ENCODE data around the gene CDH22. TPM values are rescaled to one million over a fixed set of nuclear protein-coding genes. Genes with fewer than 3 reads are reported as not detected.

Gene CDH22
- total and polyA plus RNA-seq, 4 experiments from 2014 or later, result not detected

DNA sequence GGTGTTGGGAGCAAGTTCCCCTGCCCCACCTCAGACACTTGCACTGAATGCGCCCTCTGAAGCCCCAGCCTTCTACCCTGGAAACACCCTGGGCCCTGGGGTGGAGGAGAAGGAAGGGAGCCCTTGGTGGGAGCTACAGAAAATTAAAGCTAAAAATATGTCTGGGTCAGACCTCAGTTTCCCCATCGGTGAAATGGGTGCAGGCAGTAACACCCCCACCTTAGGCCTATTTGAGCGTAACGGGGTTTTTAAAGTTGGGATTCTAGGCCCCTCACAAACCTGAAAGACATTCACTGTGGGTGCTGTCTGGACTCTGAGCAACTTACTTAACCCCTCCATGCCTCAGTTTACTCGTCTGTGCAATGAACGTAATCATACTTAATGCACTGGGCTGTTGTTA is 19.3 kb upstream of the CDH22 start:
- Mint-ChIP-seq H3K36me3 (no peaks in the 10 kb centered on the region), H3K27ac (no peak overlapping the region), H3K27me3 (peaks cover 12 to 31% of the 10 kb centered on the region in 2 donors), H3K4me1 (no peaks in the 10 kb centered on the region), H3K4me3 (no peak overlapping the region), H3K9me3 (no peaks in the 10 kb centered on the region)
- Histone ChIP-seq H3K4me1 (ENCODE audit: insufficient read depth, low read length) (no peaks in the 10 kb centered on the region), H3K27ac (ENCODE audit: low read depth, low read length) (no peak overlapping the region), H3K27me3 (ENCODE audit: insufficient read depth, low read length) (no peaks in the 10 kb centered on the region), H3K36me3 (ENCODE audit: insufficient read depth, low read length) (no peaks in the 10 kb centered on the region), H3K9me3 (ENCODE audit: control insufficient read depth in 1 of 2, low read length in 2 of 2) (no peaks in the 10 kb centered on the region), H3K4me3 (ENCODE audit: low read length in 2 of 2) (no peak overlapping the region)
- ChIA-PET POLR2A (ENCODE audit: partially characterized antibody) (no interaction called here), CTCF (ENCODE audit: partially characterized antibody) (no interaction called here)
- intact Hi-C loops (cut with micrococcal nuclease), result no loop called here
- no peak for DNase-seq

DNA sequence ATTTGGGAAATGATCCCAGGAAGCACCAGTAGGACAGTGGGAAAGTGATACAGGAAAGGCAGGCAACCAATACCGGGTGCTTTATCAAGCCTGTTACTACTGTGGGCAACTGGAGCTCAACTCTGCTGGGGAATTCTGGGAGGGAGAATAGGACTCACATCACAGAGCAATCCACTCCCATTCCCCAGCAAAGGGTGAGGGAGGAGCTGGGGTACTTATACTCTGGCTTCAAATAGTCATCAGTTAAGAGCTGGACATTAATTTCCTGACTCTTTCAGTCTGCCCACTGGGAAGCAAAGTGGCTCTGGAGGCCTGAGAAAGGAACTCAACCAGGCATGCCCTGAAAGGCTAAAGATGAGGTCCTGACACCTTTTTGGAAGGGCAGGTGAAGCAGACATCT is 17.5 kb upstream of the CDH22 start:
- CTCF ChIA-PET (ENCODE audit: partially characterized antibody), result interaction anchor here (0.9 kb wide), 1 partner anchor 193 kb away, joined by 3 read pairs; no protein-coding TSS in a partner anchor
- POLR2A ChIA-PET (ENCODE audit: partially characterized antibody), result interaction anchor here (1.9 kb wide), 1 partner anchor 33 kb away, joined by 7 read pairs; no protein-coding TSS in a partner anchor

DNA sequence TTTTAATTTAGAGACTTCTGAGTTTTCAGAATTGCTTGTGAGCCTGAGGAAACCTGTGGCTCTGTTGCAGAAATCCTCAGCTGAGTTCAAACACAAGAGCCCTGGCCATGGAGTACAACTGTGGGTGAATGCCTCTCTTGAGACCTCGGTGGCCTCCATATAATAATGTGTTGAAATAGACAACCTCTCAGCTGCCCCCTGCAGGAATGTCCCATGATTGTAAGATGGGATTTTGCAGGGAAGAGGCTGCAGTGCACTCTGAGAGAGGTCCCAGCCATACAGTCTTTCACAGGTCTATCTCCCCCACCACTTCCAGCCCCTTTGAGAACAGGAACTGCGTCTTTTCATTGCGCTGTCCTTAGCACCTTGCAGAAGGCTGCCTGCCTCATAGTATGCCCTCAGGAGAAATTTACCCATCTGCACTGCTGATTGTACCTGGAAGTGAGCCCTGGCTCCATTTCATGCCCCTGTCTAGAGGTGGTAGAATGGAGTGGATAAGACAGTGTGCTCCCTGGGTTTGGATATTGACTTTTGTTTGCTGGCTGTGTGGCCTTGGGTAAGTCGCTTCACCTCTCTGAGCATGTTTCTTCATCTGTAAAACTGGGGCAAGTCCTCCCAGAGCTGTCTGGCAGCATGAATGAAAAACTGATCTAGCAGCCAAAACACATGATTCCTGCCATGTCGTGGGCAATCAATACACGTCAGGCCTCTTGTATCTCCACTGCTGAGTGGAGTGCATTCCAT is 16.8 kb upstream of the CDH22 start:
- CTCF ChIA-PET (ENCODE audit: partially characterized antibody), result interaction anchor here (1.1 kb wide), 1 partner anchor 194 kb away, joined by 3 read pairs; no protein-coding TSS in a partner anchor
- DNase-seq, result no peak

More for the DNA sequence above, 17.5 kb upstream of the CDH22 start:
- Histone ChIP-seq H3K27me3 (ENCODE audit: insufficient read depth, low read length) (no peaks in the 10 kb centered on the region), H3K27ac (ENCODE audit: low read depth, low read length) (no peak overlapping the region), H3K36me3 (ENCODE audit: insufficient read depth, low read length) (no peaks in the 10 kb centered on the region), H3K9me3 (ENCODE audit: control insufficient read depth in 1 of 2, low read length in 2 of 2) (no peaks in the 10 kb centered on the region), H3K4me1 (ENCODE audit: insufficient read depth, low read length) (no peaks in the 10 kb centered on the region), H3K4me3 (ENCODE audit: low read length in 2 of 2) (no peak overlapping the region)
- Mint-ChIP-seq H3K36me3 (no peaks in the 10 kb centered on the region), H3K4me3 (no peak overlapping the region), H3K4me1 (no peaks in the 10 kb centered on the region), H3K27ac (no peak overlapping the region), H3K27me3 (peaks cover 13 to 33% of the 10 kb centered on the region in 2 donors), H3K9me3 (no peaks in the 10 kb centered on the region)
- intact Hi-C loops (cut with micrococcal nuclease), result no loop called here
- no peak for DNase-seq

DNA sequence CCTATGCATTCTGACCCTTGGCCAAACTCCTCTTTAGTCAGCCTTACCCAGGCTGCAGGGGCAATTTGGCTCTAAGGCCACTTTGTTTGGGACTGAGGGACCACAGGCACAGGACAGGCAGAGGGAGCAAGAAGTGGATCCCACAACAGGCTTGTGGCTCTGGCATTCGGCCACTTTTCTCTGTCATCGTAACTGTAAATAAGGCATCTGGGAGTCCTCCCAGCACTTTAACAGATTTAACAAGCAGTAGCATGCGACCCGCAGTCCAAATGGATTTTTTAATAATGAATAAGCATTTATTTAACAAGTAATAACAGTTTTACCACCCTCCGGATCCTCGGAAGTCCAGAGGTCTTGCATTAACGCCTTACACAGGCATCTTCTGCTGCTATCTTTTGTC is 16.1 kb upstream of the CDH22 start:
- Mint-ChIP-seq H3K4me3 (no peak overlapping the region), H3K9me3 (no peaks in the 10 kb centered on the region), H3K36me3 (no peaks in the 10 kb centered on the region), H3K4me1 (no peaks in the 10 kb centered on the region), H3K27me3 (peaks cover 9 to 33% of the 10 kb centered on the region in 2 donors), H3K27ac (no peak overlapping the region)
- no peaks in the 10 kb centered on the region for H3K27me3 ChIP-seq (ENCODE audit: insufficient read depth, low read length)
- no peaks in the 10 kb centered on the region for H3K9me3 ChIP-seq (ENCODE audit: control insufficient read depth in 1 of 2, low read length in 2 of 2)
- no peaks in the 10 kb centered on the region for H3K36me3 ChIP-seq (ENCODE audit: insufficient read depth, low read length)
- no peak overlapping the region for H3K4me3 ChIP-seq (ENCODE audit: low read length in 2 of 2)
- ChIA-PET POLR2A (ENCODE audit: partially characterized antibody) (no interaction called here), CTCF (ENCODE audit: partially characterized antibody) (interaction anchor here (1.1 kb wide), 1 partner anchor 193 kb away, joined by 3 read pairs; no protein-coding TSS in a partner anchor)
- no peak for DNase-seq
- no peak overlapping the region for H3K27ac ChIP-seq (ENCODE audit: low read depth, low read length)
- intact Hi-C loops (cut with micrococcal nuclease), result no loop called here
- H3K4me1 ChIP-seq (ENCODE audit: insufficient read depth, low read length), result no peaks in the 10 kb centered on the region

More for the DNA sequence above, 16.8 kb upstream of the CDH22 start:
- Mint-ChIP-seq H3K27ac (no peak overlapping the region), H3K36me3 (no peaks in the 10 kb centered on the region), H3K27me3 (peaks cover 12 to 34% of the 10 kb centered on the region in 2 donors), H3K9me3 (no peaks in the 10 kb centered on the region), H3K4me1 (no peaks in the 10 kb centered on the region), H3K4me3 (no peak overlapping the region)
- Histone ChIP-seq H3K36me3 (ENCODE audit: insufficient read depth, low read length) (no peaks in the 10 kb centered on the region), H3K27me3 (ENCODE audit: insufficient read depth, low read length) (no peaks in the 10 kb centered on the region), H3K9me3 (ENCODE audit: control insufficient read depth in 1 of 2, low read length in 2 of 2) (no peaks in the 10 kb centered on the region), H3K4me1 (ENCODE audit: insufficient read depth, low read length) (no peaks in the 10 kb centered on the region), H3K4me3 (ENCODE audit: low read length in 2 of 2) (no peak overlapping the region), H3K27ac (ENCODE audit: low read depth, low read length) (no peak overlapping the region)
- POLR2A ChIA-PET (ENCODE audit: partially characterized antibody), result interaction anchor here (1.9 kb wide), 1 partner anchor 34 kb away, joined by 7 read pairs; no protein-coding TSS in a partner anchor
- intact Hi-C loops (cut with micrococcal nuclease), result no loop called here

DNA sequence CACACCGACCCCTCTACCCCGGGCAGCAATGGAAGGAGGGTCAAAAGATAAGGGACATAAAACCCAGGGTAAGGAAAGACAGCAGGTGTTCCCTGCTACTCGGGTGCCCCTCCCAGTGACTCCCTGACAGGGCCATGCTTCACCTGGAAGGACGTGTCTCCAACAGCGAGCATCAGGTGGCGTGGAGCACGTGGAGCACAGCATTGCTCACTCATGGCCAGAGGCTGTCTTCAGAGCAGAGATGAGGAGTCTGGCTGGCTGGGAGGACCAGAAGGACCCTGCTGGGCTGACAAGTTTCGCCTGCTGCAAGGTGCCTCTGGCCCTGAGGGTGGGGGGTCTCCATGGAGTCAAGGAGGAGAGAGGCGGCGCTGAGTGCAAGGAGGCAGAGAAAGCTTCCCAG is 15.3 kb upstream of the CDH22 start:
- CTCF ChIA-PET (ENCODE audit: partially characterized antibody), result no interaction called here
- no peaks in the 10 kb centered on the region for H3K4me1 ChIP-seq (ENCODE audit: insufficient read depth, low read length)
- peaks cover 14 to 38% of the 10 kb centered on the region in 2 donors for H3K27me3 Mint-ChIP-seq

DNA sequence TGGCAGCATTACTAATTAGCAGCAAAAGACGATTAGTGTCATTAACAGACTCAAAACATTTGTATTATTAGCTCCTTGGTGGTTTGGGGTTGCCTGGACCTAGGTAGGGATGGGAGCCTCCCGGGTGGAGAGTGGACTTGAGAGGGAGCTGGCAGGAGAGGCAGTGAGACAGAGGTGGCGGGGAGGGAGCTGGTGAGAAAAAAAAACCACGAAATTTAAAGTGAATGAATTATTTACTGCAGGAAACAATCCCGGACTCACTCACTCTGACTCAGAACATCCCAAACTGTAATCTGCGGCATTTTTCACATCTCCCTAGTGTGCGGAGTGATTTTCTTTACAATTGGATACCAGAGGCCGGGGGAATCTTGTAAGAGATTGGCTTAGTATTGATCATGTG is 14.3 kb upstream of the CDH22 start:
- ChIA-PET CTCF (ENCODE audit: partially characterized antibody) (interaction anchor here (0.6 kb wide), 1 partner anchor 449 kb away, joined by 3 read pairs; no protein-coding TSS in a partner anchor), POLR2A (ENCODE audit: partially characterized antibody) (no interaction called here)
- intact Hi-C loops (cut with micrococcal nuclease), result no loop called here
- H3K9me3 ChIP-seq (ENCODE audit: control insufficient read depth in 1 of 2, low read length in 2 of 2), result no peaks in the 10 kb centered on the region
- no peaks in the 10 kb centered on the region for H3K4me1 Mint-ChIP-seq
- H3K9me3 Mint-ChIP-seq, result no peaks in the 10 kb centered on the region
- no peak overlapping the region for H3K27ac ChIP-seq (ENCODE audit: low read depth, low read length)
- no peak for DNase-seq
- H3K4me1 ChIP-seq (ENCODE audit: insufficient read depth, low read length), result no peaks in the 10 kb centered on the region
- H3K4me3 ChIP-seq (ENCODE audit: low read length in 2 of 2), result no peak overlapping the region
- peaks cover 14 to 39% of the 10 kb centered on the region in 2 donors for H3K27me3 Mint-ChIP-seq
- H3K36me3 Mint-ChIP-seq, result no peaks in the 10 kb centered on the region
- no peaks in the 10 kb centered on the region for H3K36me3 ChIP-seq (ENCODE audit: insufficient read depth, low read length)
- no peak overlapping the region for H3K27ac Mint-ChIP-seq
- H3K27me3 ChIP-seq (ENCODE audit: insufficient read depth, low read length), result no peaks in the 10 kb centered on the region
- no peak overlapping the region for H3K4me3 Mint-ChIP-seq

More for the DNA sequence above, 15.3 kb upstream of the CDH22 start:
- no peak overlapping the region for H3K4me3 ChIP-seq (ENCODE audit: low read length in 2 of 2)
- no peaks in the 10 kb centered on the region for H3K27me3 ChIP-seq (ENCODE audit: insufficient read depth, low read length)
- Mint-ChIP-seq H3K27ac (no peak overlapping the region), H3K4me1 (no peaks in the 10 kb centered on the region), H3K4me3 (no peak overlapping the region), H3K36me3 (no peaks in the 10 kb centered on the region), H3K9me3 (no peaks in the 10 kb centered on the region)
- no peak overlapping the region for H3K27ac ChIP-seq (ENCODE audit: low read depth, low read length)
- no peak for DNase-seq
- POLR2A ChIA-PET (ENCODE audit: partially characterized antibody), result no interaction called here
- H3K9me3 ChIP-seq (ENCODE audit: control insufficient read depth in 1 of 2, low read length in 2 of 2), result no peaks in the 10 kb centered on the region
- no peaks in the 10 kb centered on the region for H3K36me3 ChIP-seq (ENCODE audit: insufficient read depth, low read length)
- intact Hi-C loops (cut with micrococcal nuclease), result no loop called here

DNA sequence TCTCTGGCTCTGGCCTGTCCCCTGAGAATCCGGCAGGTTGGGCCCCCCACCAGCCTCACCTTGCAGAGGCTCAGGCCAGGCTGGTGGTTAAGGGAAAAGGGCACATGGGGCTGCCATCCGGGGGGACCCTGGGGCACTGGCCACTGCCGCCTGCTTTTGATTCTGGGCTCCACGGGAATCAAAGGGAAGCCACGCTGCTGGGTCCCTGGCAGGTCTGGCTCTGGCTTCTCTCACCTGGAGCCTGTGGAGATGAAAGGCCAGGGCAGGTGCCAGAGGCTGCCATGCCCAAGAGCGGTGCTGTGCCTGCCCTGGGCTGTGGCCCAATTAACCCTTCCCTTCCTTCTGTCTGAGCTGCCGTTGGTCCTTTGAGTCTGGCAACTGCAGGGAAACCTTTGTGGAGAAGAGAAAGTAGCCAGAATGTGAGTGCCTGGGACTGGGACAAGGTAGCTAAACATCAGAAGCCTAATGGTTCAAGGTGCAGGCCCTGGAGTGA is 9.4 kb upstream of the CDH22 start:
- POLR2A ChIA-PET (ENCODE audit: partially characterized antibody), result no interaction called here

More for the DNA sequence above, 9.4 kb upstream of the CDH22 start:
- H3K4me1 Mint-ChIP-seq, result peaks cover 0 to 2% (median 0%) of the 10 kb centered on the region in 4 donors
- no peaks in the 10 kb centered on the region for H3K36me3 Mint-ChIP-seq
- H3K4me3 Mint-ChIP-seq, result no peak overlapping the region
- peaks cover 52 to 61% of the 10 kb centered on the region in 2 donors for H3K27me3 Mint-ChIP-seq
- H3K4me3 ChIP-seq (ENCODE audit: low read length in 2 of 2), result no peak overlapping the region
- H3K9me3 Mint-ChIP-seq, result no peaks in the 10 kb centered on the region
- intact Hi-C loops (cut with micrococcal nuclease), result no loop called here
- no peak overlapping the region for H3K27ac Mint-ChIP-seq
- no peak for DNase-seq
- no peaks in the 10 kb centered on the region for H3K36me3 ChIP-seq (ENCODE audit: insufficient read depth, low read length)
- H3K27me3 ChIP-seq (ENCODE audit: insufficient read depth, low read length), result peaks cover 20% of the 10 kb centered on the region
- H3K9me3 ChIP-seq (ENCODE audit: control insufficient read depth in 1 of 2, low read length in 2 of 2), result no peaks in the 10 kb centered on the region
- CTCF ChIA-PET (ENCODE audit: partially characterized antibody), result interaction anchor here (1.2 kb wide), 1 partner anchor 19 kb away, joined by 3 read pairs; no protein-coding TSS in a partner anchor
- H3K4me1 ChIP-seq (ENCODE audit: insufficient read depth, low read length), result peaks cover 2% of the 10 kb centered on the region
- no peak overlapping the region for H3K27ac ChIP-seq (ENCODE audit: low read depth, low read length)
